Peyer's patch (tissue), 4 donors: ENCODE data around the gene MOB1B. TPM values are rescaled to one million over a fixed set of nuclear protein-coding genes. Genes with fewer than 3 reads are reported as not detected.
A peak's percentile ranks its signal among the peaks of the same experiment; 100 is the strongest.

ENCODE experiments used
- DNase-seq, 3 donors: peaks; one replicate each; pipeline ENCODE4 v3.0.0-alpha.2; 2017 to 2019
- H3K27ac ChIP-seq, 4 donors: fragments of 200-600 bp; sonication (generic); one replicate each; pipeline ENCODE4 v1.5.1; 2016 to 2019
- H3K27me3 ChIP-seq, 2 donors: fragments of 200-600 bp; sonication (generic); one replicate each; pipeline ENCODE4 v1.5.1; 2019
- H3K36me3 ChIP-seq, 3 donors: fragments of 200-600 bp; sonication (generic); one replicate each; pipeline ENCODE4 v1.5.1; 2016 to 2019
- H3K4me1 ChIP-seq, 4 donors: fragments of 200-600 bp; sonication (generic); one replicate each; pipeline ENCODE4 v1.5.1; 2016 to 2019
- H3K4me3 ChIP-seq, 4 donors: fragments of 200-600 bp; sonication (generic); 1 replicate in 3 of 4; 2 replicates in 1 of 4; pipeline ENCODE4 v1.5.1; 2016 to 2019; ENCODE audit warnings: mild to moderate bottlenecking in 1 of 4
- H3K9me3 ChIP-seq, 4 donors: fragments of 200-600 bp; sonication (generic); one replicate each; pipeline ENCODE4 v1.5.1; 2016 to 2019; ENCODE audit warnings: mild to moderate bottlenecking in 1 of 4
- POLR2A ChIP-seq, 2 donors: fragments of 450-650 bp; IDR thresholded peaks; one replicate each; pipeline ENCODE4 v1.5.1; 2017; ENCODE audit warnings: antibody characterized with exemption in 2 of 2, mild to moderate bottlenecking in 2 of 2, moderate library complexity in 2 of 2
- total RNA-seq, 4 donors: library from RNA; depleted of rRNA; stranded (reverse); fragments of >200 nt; gene quantifications; one replicate each; pipeline ENCODE4 v1.1.0, GENCODE V29; 2016
- TF ChIP-seq, protein P1 (sequence below), 6 experiments: fragments of 450-650 bp in 4 of 6; fragments of 200-600 bp in 2 of 6; sonication (generic) in 1 of 6; IDR thresholded peaks; one replicate each; pipeline ENCODE4 v1.5.1; 2017 to 2019; ENCODE audit warnings: antibody characterized with exemption in 6 of 6, mild to moderate bottlenecking in 3 of 6, moderate library complexity in 1 of 6

The MOB1B gene
- total RNA-seq, 4 donors from 2014 or later, result 4.0 to 15.7 (median 7.5) TPM

DNA sequence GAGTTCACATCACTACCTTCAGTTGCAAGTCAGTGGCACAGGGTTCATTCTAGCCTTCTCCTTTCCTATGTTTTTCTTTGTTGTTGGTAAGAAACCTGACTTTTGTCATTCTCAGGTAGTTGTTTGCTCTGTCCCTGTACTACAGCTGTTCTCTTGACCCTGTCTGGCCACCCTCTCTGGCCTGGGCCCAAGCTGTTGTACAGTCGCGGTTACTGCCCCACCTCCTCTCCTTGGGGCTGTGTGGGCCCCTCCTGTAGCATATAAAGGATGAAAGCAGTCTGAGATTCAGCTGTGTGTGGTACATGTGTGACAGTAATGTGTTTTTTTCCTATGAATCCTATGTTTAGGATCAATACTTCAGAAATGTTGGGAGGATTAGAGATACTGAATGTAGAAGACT lies 12.5 kb downstream of the MOB1B start:
- peaks cover 0 to 10% (median 0%) of the 10 kb centered on the region in 4 donors for H3K4me1 ChIP-seq
- no peak overlapping the region for H3K4me3 ChIP-seq
- TF ChIP-seq POLR2A (IDR thresholded peaks at IDR 0.05), result no peak
- TF ChIP-seq, protein P1, sequence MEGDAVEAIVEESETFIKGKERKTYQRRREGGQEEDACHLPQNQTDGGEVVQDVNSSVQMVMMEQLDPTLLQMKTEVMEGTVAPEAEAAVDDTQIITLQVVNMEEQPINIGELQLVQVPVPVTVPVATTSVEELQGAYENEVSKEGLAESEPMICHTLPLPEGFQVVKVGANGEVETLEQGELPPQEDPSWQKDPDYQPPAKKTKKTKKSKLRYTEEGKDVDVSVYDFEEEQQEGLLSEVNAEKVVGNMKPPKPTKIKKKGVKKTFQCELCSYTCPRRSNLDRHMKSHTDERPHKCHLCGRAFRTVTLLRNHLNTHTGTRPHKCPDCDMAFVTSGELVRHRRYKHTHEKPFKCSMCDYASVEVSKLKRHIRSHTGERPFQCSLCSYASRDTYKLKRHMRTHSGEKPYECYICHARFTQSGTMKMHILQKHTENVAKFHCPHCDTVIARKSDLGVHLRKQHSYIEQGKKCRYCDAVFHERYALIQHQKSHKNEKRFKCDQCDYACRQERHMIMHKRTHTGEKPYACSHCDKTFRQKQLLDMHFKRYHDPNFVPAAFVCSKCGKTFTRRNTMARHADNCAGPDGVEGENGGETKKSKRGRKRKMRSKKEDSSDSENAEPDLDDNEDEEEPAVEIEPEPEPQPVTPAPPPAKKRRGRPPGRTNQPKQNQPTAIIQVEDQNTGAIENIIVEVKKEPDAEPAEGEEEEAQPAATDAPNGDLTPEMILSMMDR (IDR thresholded peaks at IDR 0.05), result no peak
- no peak for DNase-seq
- no peaks in the 10 kb centered on the region for H3K27me3 ChIP-seq
- H3K9me3 ChIP-seq, result no peaks in the 10 kb centered on the region
- no peak overlapping the region for H3K27ac ChIP-seq
- H3K36me3 ChIP-seq, result no peaks in the 10 kb centered on the region

DNA sequence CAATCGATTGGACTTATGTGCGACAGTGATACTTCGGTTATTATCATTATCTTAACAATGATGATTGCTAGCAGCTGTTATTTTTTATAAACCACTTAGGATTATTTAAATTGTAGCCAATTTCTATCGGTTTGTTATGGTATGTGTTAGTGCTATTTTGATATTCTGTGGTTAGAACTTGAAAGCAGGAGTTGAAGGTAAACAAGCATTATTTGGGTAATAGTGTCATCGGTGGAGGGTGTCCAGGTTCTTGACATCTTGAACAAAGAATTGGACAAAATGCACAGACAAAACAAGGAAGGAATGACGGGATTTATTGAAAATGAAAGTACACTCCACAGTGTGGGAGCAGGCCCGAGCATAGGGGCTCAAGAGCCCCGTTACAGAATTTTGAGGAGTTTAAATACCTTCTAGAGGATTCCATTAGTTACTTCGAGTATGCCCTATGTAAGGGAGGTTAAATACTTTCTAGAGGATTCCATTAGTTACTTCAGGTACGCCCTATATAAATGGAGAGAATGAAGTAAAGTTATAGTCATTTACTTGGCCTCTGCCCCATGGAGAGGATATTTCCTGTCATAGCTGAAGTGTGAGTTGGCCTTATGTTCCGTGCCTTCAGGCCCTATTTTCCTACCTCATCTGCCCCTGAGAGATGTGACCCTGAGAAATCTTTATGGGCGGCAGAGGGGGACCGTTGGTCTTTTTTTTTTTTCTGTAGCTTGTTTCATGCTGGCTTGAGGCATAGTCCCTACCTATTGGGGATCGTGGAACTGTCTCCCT lies 13.1 kb downstream of the MOB1B start:
- H3K27me3 ChIP-seq, result no peaks in the 10 kb centered on the region
- H3K4me3 ChIP-seq, result no peak overlapping the region
- no peak for DNase-seq
- peaks cover 0 to 10% (median 0%) of the 10 kb centered on the region in 4 donors for H3K4me1 ChIP-seq
- no peaks in the 10 kb centered on the region for H3K36me3 ChIP-seq
- H3K27ac ChIP-seq, result peak overlapping the region in 1 of 4 donors; percentile 9
- H3K9me3 ChIP-seq, result no peaks in the 10 kb centered on the region
- TF ChIP-seq POLR2A (IDR thresholded peaks at IDR 0.05), result no peak
- TF ChIP-seq, protein P1 (IDR thresholded peaks at IDR 0.05), result no peak

DNA sequence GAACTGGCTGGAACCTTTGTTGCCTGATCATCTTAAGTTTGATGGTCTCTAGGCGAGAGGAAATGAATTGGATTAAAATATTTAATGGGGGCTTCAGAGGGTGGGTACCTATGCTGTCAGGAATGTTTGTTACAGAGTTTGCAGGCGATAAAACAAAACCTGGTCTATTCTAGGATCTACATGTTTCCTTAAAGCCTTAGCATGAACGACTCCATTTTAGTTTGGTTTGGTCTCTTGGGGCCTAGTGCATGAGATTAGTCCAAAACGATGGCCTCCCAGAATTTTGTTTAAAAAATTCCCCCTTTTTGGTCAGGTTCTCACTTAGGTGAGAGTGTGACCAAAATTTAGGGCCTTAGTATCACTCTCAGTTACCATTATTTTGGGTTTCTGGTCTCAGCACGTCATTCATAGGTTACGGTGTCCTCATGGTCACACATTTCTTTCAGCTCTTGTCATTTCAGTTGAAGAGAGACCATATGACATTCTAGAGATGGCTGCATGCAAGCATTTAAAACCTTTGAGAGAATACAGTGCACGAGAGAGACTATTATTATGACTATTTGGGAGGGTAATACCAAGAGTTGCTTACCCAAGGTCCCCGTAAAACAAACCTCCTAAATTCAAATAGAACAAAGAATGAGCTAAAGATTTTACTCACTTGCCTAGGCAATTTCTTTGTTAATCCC lies 13.8 kb downstream of the MOB1B start:
- Histone ChIP-seq H3K9me3 (no peaks in the 10 kb centered on the region), H3K27me3 (no peaks in the 10 kb centered on the region), H3K4me1 (peaks cover 0 to 10% (median 0%) of the 10 kb centered on the region in 4 donors), H3K27ac (peak overlapping the region in 1 of 4 donors; percentile 9), H3K4me3 (no peak overlapping the region), H3K36me3 (no peaks in the 10 kb centered on the region)
- DNase-seq, result no peak
- TF ChIP-seq POLR2A (IDR thresholded peaks at IDR 0.05), result no peak
- TF ChIP-seq, protein P1 (IDR thresholded peaks at IDR 0.05), result no peak

DNA sequence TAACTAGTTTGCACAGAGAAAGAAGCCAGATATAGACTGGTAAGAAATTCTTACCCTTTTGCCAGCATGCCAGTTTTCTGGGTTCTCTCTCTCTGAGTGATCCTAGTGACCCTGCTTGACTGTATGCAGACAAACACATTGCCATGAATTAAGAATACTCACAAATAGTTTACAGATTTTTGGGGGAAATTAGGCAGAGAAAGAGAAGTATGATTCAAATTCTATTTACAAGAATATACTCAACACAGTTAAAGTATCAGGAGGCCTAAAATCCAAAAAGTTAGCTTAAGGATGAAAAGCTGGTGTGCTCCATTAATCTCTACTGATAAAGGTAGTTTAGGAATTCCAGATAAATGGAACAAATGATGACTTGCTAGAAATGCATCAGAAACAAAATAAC lies 18.4 kb downstream of the MOB1B start:
- Histone ChIP-seq H3K4me3 (no peak overlapping the region), H3K9me3 (no peaks in the 10 kb centered on the region), H3K4me1 (no peaks in the 10 kb centered on the region), H3K36me3 (no peaks in the 10 kb centered on the region), H3K27me3 (no peaks in the 10 kb centered on the region), H3K27ac (no peak overlapping the region)
- no peak for DNase-seq
- no peak for TF ChIP-seq POLR2A (IDR thresholded peaks at IDR 0.05)
- TF ChIP-seq, protein P1 (IDR thresholded peaks at IDR 0.05), result no peak

DNA sequence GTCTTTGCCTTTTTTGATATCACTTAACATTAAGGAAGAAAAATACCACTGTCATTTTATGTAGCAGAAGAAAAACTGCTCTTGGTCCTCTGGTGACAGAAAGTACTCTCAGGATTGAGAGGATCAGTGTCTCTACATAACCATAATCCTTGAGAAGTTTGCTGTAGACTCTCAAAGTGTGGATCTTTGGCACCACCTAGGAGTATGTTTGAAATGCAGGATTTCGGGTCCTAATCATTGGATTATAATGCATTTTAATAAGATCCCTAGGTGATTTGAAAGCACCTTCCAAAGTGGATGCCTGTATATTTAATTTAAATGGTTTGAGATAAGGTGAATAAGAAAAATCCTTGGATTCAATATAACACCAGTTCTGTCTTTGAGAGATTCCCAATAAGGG lies 23.2 kb downstream of the MOB1B start:
- no peak for DNase-seq
- H3K27ac ChIP-seq, result no peak overlapping the region
- H3K4me3 ChIP-seq, result no peak overlapping the region
- H3K27me3 ChIP-seq, result no peaks in the 10 kb centered on the region
- H3K9me3 ChIP-seq, result no peaks in the 10 kb centered on the region
- no peaks in the 10 kb centered on the region for H3K36me3 ChIP-seq
- no peak for TF ChIP-seq POLR2A (IDR thresholded peaks at IDR 0.05)
- TF ChIP-seq, protein P1 (IDR thresholded peaks at IDR 0.05), result no peak
- H3K4me1 ChIP-seq, result no peaks in the 10 kb centered on the region
